ENCODE results near the gene MED25.
A peak's percentile ranks its signal among the peaks of the same experiment; 100 is the strongest.

Gene MED25

GRCh38 chr19:49776371-49776764, 41.7 kb upstream of the MED25 start:
- Histone ChIP-seq H3K27ac (replicated peaks) (no peak overlapping the region), H3K4me3 (replicated peaks; ENCODE audit: insufficient read depth, low read length) (no peak overlapping the region), H3K27me3 (ENCODE audit: insufficient read depth, poor library complexity, severe bottlenecking) (no peaks in the 10 kb centered on the region)
- no peak for DNase-seq (ENCODE audit: low read depth in 1 of 2, low spot score in 1 of 2)
- TF ChIP-seq POLR2AphosphoS5 (IDR thresholded peaks at IDR 0.05; ENCODE audit: low read depth) (no peak), CTCF (IDR thresholded peaks at IDR 0.05; ENCODE audit: insufficient read depth, low read length) (no peak), SPI1 (IDR thresholded peaks at IDR 0.05; ENCODE audit: borderline replicate concordance, low read depth) (no peak), GABPA (IDR thresholded peaks at IDR 0.05; ENCODE audit: low read depth) (no peak), REST (IDR thresholded peaks at IDR 0.05; ENCODE audit: insufficient replicate concordance, low read depth) (no peak)

- TF ChIP-seq REST (IDR thresholded peaks at IDR 0.05; ENCODE audit: insufficient replicate concordance, low read depth) (no peak), POLR2AphosphoS5 (IDR thresholded peaks at IDR 0.05; ENCODE audit: low read depth) (no peak), CTCF (IDR thresholded peaks at IDR 0.05; ENCODE audit: insufficient read depth, low read length) (no peak), GABPA (IDR thresholded peaks at IDR 0.05; ENCODE audit: low read depth) (no peak), SPI1 (IDR thresholded peaks at IDR 0.05; ENCODE audit: borderline replicate concordance, low read depth) (peak; percentile 55; the same call in 1 of the 2 replicates)
- Histone ChIP-seq H3K27me3 (ENCODE audit: insufficient read depth, poor library complexity, severe bottlenecking) (no peaks in the 10 kb centered on the region), H3K27ac (replicated peaks) (no peak overlapping the region), H3K4me3 (replicated peaks; ENCODE audit: insufficient read depth, low read length) (no peak overlapping the region)
- peak in 1 of 2 experiments; percentile 52 for DNase-seq (ENCODE audit: low read depth in 1 of 2, low spot score in 1 of 2)
Measured at GRCh38 chr19:49779731-49780555, 38.1 kb upstream of the MED25 start.

- DNase-seq (ENCODE audit: low read depth in 1 of 2, low spot score in 1 of 2) = no peak
- no peak overlapping the region for H3K27ac ChIP-seq (replicated peaks)
- no peak overlapping the region for H3K4me3 ChIP-seq (replicated peaks; ENCODE audit: insufficient read depth, low read length)
- TF ChIP-seq SPI1 (IDR thresholded peaks at IDR 0.05; ENCODE audit: borderline replicate concordance, low read depth) (no peak), POLR2AphosphoS5 (IDR thresholded peaks at IDR 0.05; ENCODE audit: low read depth) (no peak), CTCF (IDR thresholded peaks at IDR 0.05; ENCODE audit: insufficient read depth, low read length) (no peak), GABPA (IDR thresholded peaks at IDR 0.05; ENCODE audit: low read depth) (no peak), REST (IDR thresholded peaks at IDR 0.05; ENCODE audit: insufficient replicate concordance, low read depth) (no peak)
- H3K27me3 ChIP-seq (ENCODE audit: insufficient read depth, poor library complexity, severe bottlenecking) = no peaks in the 10 kb centered on the region
Measured at GRCh38 chr19:49780861-49781260, 37.2 kb upstream of the MED25 start.
